HEK293 (cell line): ENCODE data around the gene SPIRE1.

Experiments
- CTCF ChIA-PET: fragments of 350-600 bp; formaldehyde crosslinking; extraction: SDS; loops from one replicate; lab custom pipeline; 2021; ENCODE audit warnings: antibody characterized with exemption; lab: Yijun Ruan, JAX
- POLR2A ChIA-PET: fragments of 300-600 bp; formaldehyde crosslinking; extraction: SDS; loops from one replicate; lab custom pipeline; 2020; ENCODE audit warnings: antibody characterized with exemption, inconsistent platforms; lab: Yijun Ruan, JAX
- H3K27ac ChIP-seq: fragments of 200-500 bp; sonication (Bioruptor generic); 2 replicates; pipeline ENCODE4 v1.5.1; 2014; ENCODE audit warnings: low read depth, low read length, control low read depth, inconsistent platforms; ENCODE audit errors: extremely low read depth
- H3K36me3 ChIP-seq, 2 experiments: fragments of 200-500 bp in 1 of 2; sonication (Bioruptor generic) in 1 of 2; 1 replicate in 1 of 2; 2 replicates in 1 of 2; pipeline ENCODE4 v1.5.1; 2014 to 2017; ENCODE audit warnings: inconsistent platforms in 2 of 2, low read length in 2 of 2; ENCODE audit not compliant: control insufficient read depth in 2 of 2, insufficient read depth in 1 of 2
- H3K4me1 ChIP-seq: fragments of 200-500 bp; sonication (Bioruptor generic); 2 replicates; pipeline ENCODE4 v1.5.1; 2014; ENCODE audit warnings: mild to moderate bottlenecking, low read length, inconsistent platforms; ENCODE audit not compliant: control insufficient read depth, insufficient read depth
- H3K4me3 ChIP-seq: 2 replicates; pipeline ENCODE4 v1.5.1; 2011; ENCODE audit warnings: low read depth, mild to moderate bottlenecking, control low read depth, low read length, moderate library complexity
- H3K9me3 ChIP-seq: fragments of 200-500 bp; sonication (Bioruptor generic); 2 replicates; pipeline ENCODE4 v1.5.1; 2014; ENCODE audit warnings: low read depth, low read length, inconsistent platforms; ENCODE audit not compliant: control insufficient read depth, insufficient read depth
- AEBP2 ChIP-seq: fragments of 450-650 bp; formaldehyde crosslinking; IDR thresholded peaks from 2 replicates; pipeline ENCODE4 v1.5.1; 2016; ENCODE audit warnings: missing biosample characterization, missing genetic modification characterization, borderline replicate concordance
- FEZF1 ChIP-seq: fragments of 450-650 bp; formaldehyde crosslinking; IDR thresholded peaks from 2 replicates; pipeline ENCODE4 v1.5.1; 2016; ENCODE audit warnings: missing biosample characterization, missing genetic modification characterization
- GFI1B ChIP-seq: fragments of 450-650 bp; formaldehyde crosslinking; IDR thresholded peaks from 2 replicates; pipeline ENCODE4 v1.5.1; 2016; ENCODE audit warnings: missing biosample characterization, missing genetic modification characterization
- HOXA7 ChIP-seq: sonication (generic); formaldehyde crosslinking; IDR thresholded peaks from 2 replicates; pipeline ENCODE4 v1.8.1; 2022; ENCODE audit warnings: missing genetic modification reagents, borderline replicate concordance
- OSR2 ChIP-seq: fragments of 450-650 bp; formaldehyde crosslinking; IDR thresholded peaks from 2 replicates; pipeline ENCODE4 v1.5.1; 2016; ENCODE audit warnings: missing biosample characterization, missing genetic modification characterization
- PRDM6 ChIP-seq: fragments of 450-650 bp; formaldehyde crosslinking; IDR thresholded peaks from 2 replicates; pipeline ENCODE4 v1.5.1; 2017; ENCODE audit warnings: missing biosample characterization, missing genetic modification characterization
- SP3 ChIP-seq: fragments of 450-650 bp; formaldehyde crosslinking; IDR thresholded peaks from 2 replicates; pipeline ENCODE4 v1.5.1; 2016; ENCODE audit warnings: missing biosample characterization, missing genetic modification characterization
- SP7 ChIP-seq: fragments of 450-650 bp; formaldehyde crosslinking; IDR thresholded peaks from 2 replicates; pipeline ENCODE4 v1.5.1; 2016; ENCODE audit warnings: missing biosample characterization, missing genetic modification characterization
- YY1 ChIP-seq: fragments of 450-650 bp; formaldehyde crosslinking; IDR thresholded peaks from 2 replicates; pipeline ENCODE4 v1.5.1; 2018; ENCODE audit warnings: missing biosample characterization, missing genetic modification characterization
- ZNF138 ChIP-seq: fragments of 450-650 bp; formaldehyde crosslinking; IDR thresholded peaks from 2 replicates; pipeline ENCODE4 v1.5.1; 2016; ENCODE audit warnings: missing biosample characterization, missing genetic modification characterization, borderline replicate concordance
- ZNF148 ChIP-seq: fragments of 450-650 bp; formaldehyde crosslinking; IDR thresholded peaks from 2 replicates; pipeline ENCODE4 v1.5.0; 2017; ENCODE audit warnings: missing biosample characterization, missing genetic modification characterization, borderline replicate concordance
- ZNF169 ChIP-seq: fragments of 450-650 bp; formaldehyde crosslinking; IDR thresholded peaks from 2 replicates; pipeline ENCODE4 v1.5.1; 2016; ENCODE audit warnings: missing biosample characterization, missing genetic modification characterization
- ZNF223 ChIP-seq: fragments of 450-650 bp; formaldehyde crosslinking; IDR thresholded peaks from 2 replicates; pipeline ENCODE4 v1.5.1; 2016; ENCODE audit warnings: missing biosample characterization, missing genetic modification characterization
- ZNF248 ChIP-seq: fragments of 450-650 bp; formaldehyde crosslinking; IDR thresholded peaks from 2 replicates; pipeline ENCODE4 v1.5.1; 2017; ENCODE audit warnings: missing biosample characterization, missing genetic modification characterization
- ZNF292 ChIP-seq: fragments of 450-650 bp; formaldehyde crosslinking; IDR thresholded peaks from 2 replicates; pipeline ENCODE4 v1.5.1; 2016; ENCODE audit warnings: low read depth, missing biosample characterization, missing genetic modification characterization, borderline replicate concordance
- ZNF354C ChIP-seq: fragments of 450-650 bp; formaldehyde crosslinking; IDR thresholded peaks from 2 replicates; pipeline ENCODE4 v1.5.1; 2016; ENCODE audit warnings: missing biosample characterization, missing genetic modification characterization, low read depth, borderline replicate concordance
- ZNF366 ChIP-seq: fragments of 450-650 bp; formaldehyde crosslinking; conservative IDR thresholded peaks from 2 replicates; pipeline ENCODE4 v1.5.1; 2016; ENCODE audit warnings: missing biosample characterization, missing genetic modification characterization
- ZNF510 ChIP-seq: fragments of 450-650 bp; formaldehyde crosslinking; IDR thresholded peaks from 2 replicates; pipeline ENCODE4 v1.5.1; 2018; ENCODE audit warnings: mild to moderate bottlenecking, missing genetic modification characterization, missing biosample characterization; ENCODE audit not compliant: insufficient replicate concordance
- ZNF514 ChIP-seq: fragments of 450-650 bp; formaldehyde crosslinking; IDR thresholded peaks from 2 replicates; pipeline ENCODE4 v1.5.1; 2016; ENCODE audit warnings: missing biosample characterization, missing genetic modification characterization
- ZNF549 ChIP-seq: fragments of 450-650 bp; IDR thresholded peaks from 2 replicates; pipeline ENCODE4 v1.5.1; 2018; ENCODE audit warnings: missing biosample characterization, missing genetic modification characterization, mild to moderate bottlenecking, inconsistent platforms, moderate library complexity
- ZNF560 ChIP-seq: fragments of 450-650 bp; formaldehyde crosslinking; IDR thresholded peaks from 2 replicates; pipeline ENCODE4 v1.5.1; 2017; ENCODE audit warnings: missing biosample characterization, missing genetic modification characterization, borderline replicate concordance
- ZNF585B ChIP-seq: fragments of 450-650 bp; formaldehyde crosslinking; IDR thresholded peaks from 2 replicates; pipeline ENCODE4 v1.5.1; 2016; ENCODE audit warnings: missing biosample characterization, missing genetic modification characterization
- ZNF664 ChIP-seq: fragments of 450-650 bp; formaldehyde crosslinking; IDR thresholded peaks from 2 replicates; pipeline ENCODE4 v1.5.1; 2016; ENCODE audit warnings: missing biosample characterization, missing genetic modification characterization
- ZNF747 ChIP-seq: fragments of 450-650 bp; formaldehyde crosslinking; IDR thresholded peaks from 2 replicates; pipeline ENCODE4 v1.5.1; 2016; ENCODE audit warnings: missing biosample characterization, missing genetic modification characterization
- ZNF830 ChIP-seq: fragments of 450-650 bp; IDR thresholded peaks from 2 replicates; pipeline ENCODE4 v1.5.0; 2018; ENCODE audit warnings: missing biosample characterization, missing genetic modification characterization, low read depth, mild to moderate bottlenecking, moderate library complexity
- ZSCAN30 ChIP-seq: fragments of 450-650 bp; IDR thresholded peaks from 2 replicates; pipeline ENCODE4 v1.5.1; 2018; ENCODE audit warnings: missing biosample characterization, mild to moderate bottlenecking, missing genetic modification characterization, moderate library complexity
- ZSCAN5A ChIP-seq: fragments of 450-650 bp; formaldehyde crosslinking; IDR thresholded peaks from 2 replicates; pipeline ENCODE4 v1.5.1; 2016; ENCODE audit warnings: missing biosample characterization, missing genetic modification characterization
- TF ChIP-seq, protein P1 (sequence below): fragments of 450-650 bp; formaldehyde crosslinking; IDR thresholded peaks from 2 replicates; pipeline ENCODE4 v1.5.1; 2017; ENCODE audit warnings: missing biosample characterization, missing genetic modification characterization
- TF ChIP-seq, protein P2 (sequence below): fragments of 450-650 bp; formaldehyde crosslinking; IDR thresholded peaks from 2 replicates; pipeline ENCODE4 v1.5.1; 2016; ENCODE audit warnings: missing biosample characterization, missing genetic modification characterization

SPIRE1 gene

DNA sequence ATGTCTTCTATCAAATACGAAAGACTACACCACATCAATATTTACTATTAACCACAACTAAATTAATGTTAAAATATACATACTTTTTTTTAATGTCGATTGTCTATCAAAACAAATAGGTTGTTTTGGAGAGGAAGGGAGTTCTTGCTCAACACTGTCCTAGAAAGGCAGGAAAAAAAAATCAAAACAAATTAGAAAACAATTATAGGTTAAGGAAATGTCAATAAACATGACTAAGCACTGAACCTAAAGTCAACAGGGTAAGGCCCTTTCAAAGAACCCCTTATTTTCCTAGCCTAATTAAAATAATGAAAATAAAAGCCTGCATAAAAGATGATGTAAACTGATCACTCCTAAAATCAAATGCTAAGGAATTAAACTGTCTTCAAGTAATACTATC is 41.8 kb upstream of the SPIRE1 start:
- ChIA-PET CTCF (interaction anchor here (0.7 to 0.9 kb wide), 3 partner anchors 39 to 308 kb away, joined by 3 to 4 read pairs (median 3); no protein-coding TSS in a partner anchor), POLR2A (interaction anchor here (0.6 kb wide), 1 partner anchor 30 kb away, joined by 3 read pairs; no protein-coding TSS in a partner anchor)
- Histone ChIP-seq H3K9me3 (no peaks in the 10 kb centered on the region), H3K36me3 (peaks cover 32 to 49% of the 10 kb centered on the region in 2 experiments), H3K27ac (no peak overlapping the region), H3K4me3 (no peak overlapping the region), H3K4me1 (peaks cover 6% of the 10 kb centered on the region; the same call in 1 of the 2 replicates)
- TF ChIP-seq ZNF248 (tag by site-specific recombination) (no peak), ZNF514 (no peak), ZNF169 (tag by site-specific recombination) (no peak), AEBP2 (tag by site-specific recombination) (no peak), ZNF138 (tag by site-specific recombination) (no peak), PRDM6 (tag by site-specific recombination) (no peak), ZSCAN5A (tag by site-specific recombination) (no peak), GFI1B (tag by site-specific recombination) (peak; percentile 46; the same call in 1 of the 2 replicates), ZNF354C (tag by site-specific recombination) (no peak), ZNF549 (tag by site-specific recombination) (no peak), ZSCAN30 (tag by site-specific recombination) (no peak), ZNF830 (no peak), ZNF747 (no peak), ZNF560 (no peak), HOXA7 (CRISPR knock-in tag) (no peak), ZNF223 (tag by site-specific recombination) (no peak), OSR2 (tag by site-specific recombination) (no peak), ZNF510 (tag by site-specific recombination) (no peak), ZNF148 (tag by site-specific recombination) (no peak), SP3 (no peak), ZNF585B (tag by site-specific recombination) (no peak), ZNF366 (tag by site-specific recombination) (0 out of 2 replicates have a peak, but pooled peaks have one; percentile 14), FEZF1 (tag by site-specific recombination) (no peak), YY1 (tag by site-specific recombination) (no peak), ZNF292 (no peak), ZNF664 (no peak), SP7 (tag by site-specific recombination) (peak; percentile 31; the same call in 1 of the 2 replicates)
- TF ChIP-seq, protein P1, sequence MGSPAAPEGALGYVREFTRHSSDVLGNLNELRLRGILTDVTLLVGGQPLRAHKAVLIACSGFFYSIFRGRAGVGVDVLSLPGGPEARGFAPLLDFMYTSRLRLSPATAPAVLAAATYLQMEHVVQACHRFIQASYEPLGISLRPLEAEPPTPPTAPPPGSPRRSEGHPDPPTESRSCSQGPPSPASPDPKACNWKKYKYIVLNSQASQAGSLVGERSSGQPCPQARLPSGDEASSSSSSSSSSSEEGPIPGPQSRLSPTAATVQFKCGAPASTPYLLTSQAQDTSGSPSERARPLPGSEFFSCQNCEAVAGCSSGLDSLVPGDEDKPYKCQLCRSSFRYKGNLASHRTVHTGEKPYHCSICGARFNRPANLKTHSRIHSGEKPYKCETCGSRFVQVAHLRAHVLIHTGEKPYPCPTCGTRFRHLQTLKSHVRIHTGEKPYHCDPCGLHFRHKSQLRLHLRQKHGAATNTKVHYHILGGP (tag by site-specific recombination) = peak; percentile 96
- TF ChIP-seq, protein P2, sequence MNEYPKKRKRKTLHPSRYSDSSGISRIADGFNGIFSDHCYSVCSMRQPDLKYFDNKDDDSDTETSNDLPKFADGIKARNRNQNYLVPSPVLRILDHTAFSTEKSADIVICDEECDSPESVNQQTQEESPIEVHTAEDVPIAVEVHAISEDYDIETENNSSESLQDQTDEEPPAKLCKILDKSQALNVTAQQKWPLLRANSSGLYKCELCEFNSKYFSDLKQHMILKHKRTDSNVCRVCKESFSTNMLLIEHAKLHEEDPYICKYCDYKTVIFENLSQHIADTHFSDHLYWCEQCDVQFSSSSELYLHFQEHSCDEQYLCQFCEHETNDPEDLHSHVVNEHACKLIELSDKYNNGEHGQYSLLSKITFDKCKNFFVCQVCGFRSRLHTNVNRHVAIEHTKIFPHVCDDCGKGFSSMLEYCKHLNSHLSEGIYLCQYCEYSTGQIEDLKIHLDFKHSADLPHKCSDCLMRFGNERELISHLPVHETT = no peak
